Measurements from ENCODE around the gene MMP17. TPM values are rescaled to one million over a fixed set of nuclear protein-coding genes. Genes with fewer than 3 reads are reported as not detected.

MMP17 gene
- total RNA-seq, 4 donors from 2014 or later: 4.6 to 15.4 (median 12.9) TPM

GRCh38 chr12:131860472-131861260 is 32.5 kb downstream of the MMP17 start:
- no peak for TF ChIP-seq CTCF (IDR thresholded peaks at IDR 0.05; ENCODE audit: low read depth)

- no peak for TF ChIP-seq CTCF (IDR thresholded peaks at IDR 0.05; ENCODE audit: low read depth)
Observed at GRCh38 chr12:131861261-131862083, 33.3 kb downstream of the MMP17 start.

GRCh38 chr12:131862084-131862441 is 33.9 kb downstream of the MMP17 start:
- TF ChIP-seq CTCF (IDR thresholded peaks at IDR 0.05; ENCODE audit: low read depth): no peak

- TF ChIP-seq CTCF (IDR thresholded peaks at IDR 0.05; ENCODE audit: low read depth): no peak
Observed at GRCh38 chr12:131862600-131862993, 34.4 kb downstream of the MMP17 start.

GRCh38 chr12:131862994-131863710 is 35.0 kb downstream of the MMP17 start:
- no peak for TF ChIP-seq CTCF (IDR thresholded peaks at IDR 0.05; ENCODE audit: low read depth)

GRCh38 chr12:131863711-131864396 is 35.7 kb downstream of the MMP17 start:
- no peak for TF ChIP-seq CTCF (IDR thresholded peaks at IDR 0.05; ENCODE audit: low read depth)
